GM21786 (cell line): ENCODE data around the gene FSD1.
A peak's percentile ranks its signal among the peaks of the same experiment; 100 is the strongest.

Experiments
- ATAC-seq: cut with Tn5 transposase; IDR thresholded peaks from one replicate; pipeline ENCODE4 v1.9.1; 2021; ENCODE audit not compliant: unreplicated experiment

FSD1 gene

DNA sequence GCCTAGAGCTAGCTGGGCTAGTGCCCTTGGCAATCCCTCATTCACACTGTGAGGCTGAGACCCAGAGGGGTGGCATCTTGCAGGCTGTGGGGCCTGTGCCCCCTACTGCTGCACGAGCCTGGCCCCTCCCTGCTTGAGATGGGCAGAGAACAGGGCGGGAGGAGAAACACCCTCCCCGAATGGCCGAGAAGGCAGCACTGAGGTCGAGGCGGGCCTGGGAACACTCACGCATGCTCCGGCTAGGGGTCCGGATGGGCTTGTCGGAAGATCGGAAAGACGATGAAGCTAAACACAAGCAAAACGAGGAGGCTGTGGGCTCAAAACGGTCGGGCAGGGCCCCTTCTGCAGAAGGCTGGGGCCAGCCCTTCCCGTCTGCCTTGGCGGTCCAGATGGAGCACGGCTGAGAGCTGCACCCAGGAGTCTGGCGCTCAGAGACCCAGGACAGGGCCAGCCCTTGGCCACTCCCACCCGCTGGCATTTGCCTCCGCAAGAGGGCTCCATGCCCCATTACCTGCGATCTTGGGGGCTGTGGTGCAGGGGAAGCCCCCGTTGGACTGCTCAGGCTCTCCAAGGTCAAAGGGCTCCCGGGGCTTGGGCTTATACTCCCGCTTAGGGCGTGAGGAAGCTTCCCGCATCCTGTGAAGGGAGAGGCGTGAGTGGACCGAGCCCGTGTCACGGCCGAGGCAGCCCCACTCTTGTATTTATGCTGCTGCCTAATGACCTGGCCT lies 57.9 kb downstream of the FSD1 start:
- ATAC-seq, result no peak

DNA sequence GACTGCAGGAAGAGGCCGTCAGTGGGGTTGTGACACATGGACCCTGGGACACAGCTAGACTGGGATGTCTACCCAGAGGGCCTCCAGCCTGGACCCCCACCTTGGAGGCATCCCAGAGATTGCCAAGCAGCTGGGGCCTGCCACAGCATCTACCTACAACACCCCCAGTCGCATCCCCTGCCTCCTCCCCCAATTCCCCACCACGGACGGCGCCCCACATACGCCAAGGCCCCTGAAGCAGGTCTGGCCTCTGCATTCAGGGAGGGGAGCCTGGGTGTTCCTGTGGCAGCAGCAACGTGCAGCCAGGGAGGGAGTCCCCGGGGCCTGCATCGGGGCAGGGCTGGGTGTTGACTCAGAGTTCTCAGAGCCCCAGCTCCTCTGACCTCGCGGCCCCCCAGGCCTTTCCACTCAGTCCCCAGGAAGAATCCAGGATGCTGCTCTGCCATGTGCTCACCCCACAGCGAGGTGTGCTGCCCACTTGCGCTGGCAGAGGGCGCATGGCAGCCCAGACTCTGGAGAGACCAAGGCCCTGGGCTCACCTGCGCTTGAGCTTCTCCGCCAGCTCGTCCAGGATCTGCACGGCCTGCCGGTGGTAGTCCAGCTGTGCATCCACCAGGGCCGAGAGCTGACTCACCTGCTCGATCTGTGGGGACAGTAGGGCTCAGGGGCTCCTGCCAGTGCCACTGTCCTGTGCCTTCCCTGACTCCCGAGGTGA lies 58.6 kb downstream of the FSD1 start:
- no peak for ATAC-seq

DNA sequence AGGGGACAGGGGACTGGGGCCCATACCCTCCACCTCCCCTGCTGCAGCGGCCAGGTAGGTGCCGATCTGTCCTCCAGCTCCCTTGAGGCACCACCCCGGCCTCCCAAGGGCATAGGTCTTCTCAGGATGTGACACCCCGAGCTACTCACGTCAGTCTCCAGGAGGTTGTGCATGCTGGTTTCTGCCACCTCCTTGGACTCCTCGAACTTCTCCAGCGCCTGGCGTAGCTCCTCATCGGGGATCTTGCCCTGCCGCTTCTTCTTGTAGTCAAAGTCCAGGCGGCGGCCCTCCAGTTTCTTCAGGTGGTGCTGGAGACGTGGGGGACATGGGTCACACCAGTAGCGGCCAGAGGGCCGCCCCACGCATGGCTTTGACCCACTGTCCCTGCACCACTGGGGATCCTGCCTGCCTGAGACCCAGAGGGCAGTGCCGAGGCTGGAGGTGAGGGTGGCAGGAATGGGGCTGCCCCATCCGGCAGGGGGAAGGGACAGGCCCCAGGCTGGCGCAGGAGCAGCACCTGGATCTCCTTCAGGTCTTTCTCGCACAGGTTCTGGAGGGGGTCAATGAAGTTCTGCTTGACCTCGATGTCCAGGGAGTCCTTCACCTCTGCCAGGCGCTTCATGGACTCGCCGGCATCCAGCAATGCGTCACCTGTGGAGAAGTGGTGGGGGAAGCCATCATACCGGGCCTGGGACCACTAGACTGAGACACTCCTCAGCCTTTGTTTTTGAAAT lies 59.3 kb downstream of the FSD1 start:
- ATAC-seq, result no peak

GRCh38 chr19:4365341-4365740 lies 60.9 kb downstream of the FSD1 start:
- ATAC-seq, result no peak

DNA sequence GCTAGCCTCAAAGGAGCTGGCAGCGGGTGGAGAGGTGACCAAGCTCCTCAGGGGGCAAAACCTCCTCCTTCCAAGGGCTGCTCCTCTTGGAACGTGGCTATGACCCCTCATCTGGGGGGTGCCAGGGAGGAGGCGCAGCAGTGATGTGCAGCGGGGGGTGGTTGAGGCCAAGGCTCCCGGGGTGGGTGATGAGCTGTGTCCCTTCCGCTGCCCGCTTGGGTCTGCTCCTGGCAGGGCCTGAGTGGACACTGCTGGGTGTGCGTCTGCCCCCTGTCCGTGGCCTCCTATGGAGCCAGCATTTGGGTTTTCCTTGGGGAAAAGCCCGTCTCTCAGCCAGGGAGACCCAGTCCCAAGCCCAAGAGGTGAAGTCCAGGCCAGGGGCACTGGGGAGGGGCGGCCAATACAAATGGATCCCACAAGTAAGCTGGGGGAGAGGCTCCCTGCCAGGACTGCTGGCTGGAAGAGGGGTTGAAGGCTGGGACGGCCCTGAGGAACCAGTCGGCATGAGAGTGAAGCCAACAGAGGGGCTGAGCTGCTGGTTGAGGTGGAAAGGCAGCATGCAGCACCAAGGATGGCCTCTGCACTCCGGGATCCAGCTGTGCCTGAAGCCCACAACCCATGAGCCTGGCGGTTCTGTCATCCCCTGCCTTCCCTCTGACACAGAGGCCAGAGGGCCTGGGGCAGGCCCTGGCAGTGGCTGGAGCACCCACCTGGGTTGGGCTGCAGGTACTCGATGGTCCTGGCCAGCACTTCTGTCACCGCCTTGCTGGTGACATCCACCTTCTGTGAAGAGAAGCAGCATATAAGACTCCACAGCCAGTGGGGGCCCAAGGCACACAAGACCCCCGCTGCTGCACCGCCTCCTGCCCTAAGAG lies 61.6 kb downstream of the FSD1 start:
- ATAC-seq, result no peak

GRCh38 chr19:4366666-4367335 lies 62.4 kb downstream of the FSD1 start:
- ATAC-seq, result no peak

DNA sequence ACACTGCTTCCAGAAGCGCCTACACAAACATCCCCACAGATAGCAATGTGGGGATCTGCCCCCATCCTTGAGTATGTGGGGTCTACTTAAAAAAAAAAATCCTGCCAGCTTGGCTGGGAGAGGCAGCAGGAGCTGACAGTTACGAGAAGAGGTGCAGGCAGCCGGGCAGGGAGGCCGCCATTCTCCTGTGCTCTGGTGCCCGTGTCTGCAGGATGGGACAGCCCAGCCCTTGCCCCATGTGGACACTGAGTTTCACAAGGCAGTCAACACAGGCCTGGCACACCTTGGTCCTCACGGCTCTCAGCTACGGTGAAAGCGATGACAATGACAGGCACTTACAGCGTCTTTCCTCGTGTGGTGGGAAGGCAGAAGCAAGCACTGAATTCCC lies 62.9 kb downstream of the FSD1 start:
- no peak for ATAC-seq

DNA sequence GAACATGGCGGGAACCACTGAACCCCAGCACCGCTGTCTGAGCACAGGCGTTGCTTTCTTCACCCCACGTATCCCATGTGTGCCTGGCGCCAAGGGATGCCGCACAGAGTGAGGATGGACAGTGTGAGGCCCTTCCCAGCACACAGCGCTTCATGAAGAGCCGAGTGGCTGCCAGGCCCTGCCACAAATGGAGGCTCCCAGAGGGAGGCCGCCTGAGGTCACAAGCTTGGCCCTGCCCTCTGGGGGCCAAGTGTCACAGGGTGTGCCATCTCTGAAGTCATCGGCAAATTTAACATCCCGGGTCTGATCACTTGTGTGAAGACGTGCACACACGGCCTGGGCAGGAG lies 63.4 kb downstream of the FSD1 start:
- no peak for ATAC-seq

DNA sequence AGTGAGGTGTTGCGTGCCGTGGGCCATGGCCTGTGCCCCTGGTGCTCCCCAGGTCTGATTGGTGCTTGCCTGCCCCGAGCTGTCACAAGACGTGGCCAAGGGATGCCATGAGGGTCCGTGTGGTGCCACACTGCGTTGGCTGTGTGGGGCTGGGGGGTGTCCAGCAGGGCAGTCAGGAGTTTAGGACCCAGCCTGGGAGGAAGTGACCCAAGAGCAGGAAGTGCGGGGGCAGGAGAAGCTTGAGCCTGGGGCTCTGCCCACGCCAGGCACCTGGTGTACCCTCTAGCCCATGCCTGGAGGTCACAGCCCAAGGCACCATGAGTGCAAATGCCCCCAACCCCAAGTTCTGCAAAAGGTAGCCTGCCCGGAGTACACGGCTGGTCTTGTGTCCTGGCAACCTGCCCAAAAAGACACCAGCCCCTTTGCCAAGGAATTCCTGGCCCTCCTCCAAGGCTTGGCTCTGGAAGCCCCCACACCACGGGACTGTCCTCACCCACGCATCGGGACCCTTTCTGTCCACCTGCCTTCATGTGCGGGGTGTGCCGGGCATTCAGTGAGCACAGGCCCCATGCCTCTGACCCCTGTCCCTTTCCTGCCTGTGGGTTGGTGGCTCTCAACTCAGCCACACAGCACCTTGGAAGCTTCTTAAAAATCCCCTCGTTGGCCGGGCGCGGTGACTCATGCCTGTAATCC lies 63.9 kb downstream of the FSD1 start:
- ATAC-seq, result no peak

DNA sequence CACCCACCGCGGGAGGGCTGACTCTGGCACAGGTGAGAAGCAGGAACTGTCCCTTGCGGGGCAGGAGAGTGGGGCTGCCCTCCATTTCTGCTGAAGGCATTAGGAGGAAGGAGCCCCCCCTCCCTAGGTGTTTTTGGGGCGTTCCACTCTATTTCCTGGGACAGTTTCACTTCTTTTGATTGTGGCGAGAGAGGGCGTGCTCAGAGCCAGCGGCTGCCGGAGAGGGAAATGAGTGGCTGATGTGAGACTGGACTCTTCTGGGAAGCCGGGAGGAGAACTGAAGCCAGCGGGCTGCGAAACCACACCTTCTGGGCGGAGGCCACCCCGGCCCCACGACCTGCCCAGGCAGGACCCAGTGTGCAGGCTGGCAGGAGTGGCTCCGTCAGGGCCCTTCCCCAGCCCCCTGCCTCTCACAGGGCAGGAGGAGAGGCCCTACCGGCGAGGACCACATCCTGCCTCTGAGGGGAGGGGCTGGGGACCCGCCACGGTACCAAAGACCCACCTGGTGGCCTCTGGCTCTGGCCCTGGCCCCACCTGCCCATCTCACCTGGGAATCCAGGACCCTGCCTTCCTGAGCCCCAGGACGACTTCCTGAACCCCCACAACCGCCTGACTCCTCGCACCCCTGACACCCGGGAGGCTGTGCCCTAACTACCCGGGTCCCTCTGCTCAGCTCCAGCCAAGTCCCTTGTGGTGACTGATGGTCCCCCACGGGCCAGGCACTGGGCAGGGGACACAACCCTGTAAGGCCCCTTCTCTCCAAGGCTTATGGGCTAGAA lies 64.9 kb downstream of the FSD1 start:
- peak; percentile 56 for ATAC-seq

GRCh38 chr19:4369888-4370260 lies 65.5 kb downstream of the FSD1 start:
- no peak for ATAC-seq

DNA sequence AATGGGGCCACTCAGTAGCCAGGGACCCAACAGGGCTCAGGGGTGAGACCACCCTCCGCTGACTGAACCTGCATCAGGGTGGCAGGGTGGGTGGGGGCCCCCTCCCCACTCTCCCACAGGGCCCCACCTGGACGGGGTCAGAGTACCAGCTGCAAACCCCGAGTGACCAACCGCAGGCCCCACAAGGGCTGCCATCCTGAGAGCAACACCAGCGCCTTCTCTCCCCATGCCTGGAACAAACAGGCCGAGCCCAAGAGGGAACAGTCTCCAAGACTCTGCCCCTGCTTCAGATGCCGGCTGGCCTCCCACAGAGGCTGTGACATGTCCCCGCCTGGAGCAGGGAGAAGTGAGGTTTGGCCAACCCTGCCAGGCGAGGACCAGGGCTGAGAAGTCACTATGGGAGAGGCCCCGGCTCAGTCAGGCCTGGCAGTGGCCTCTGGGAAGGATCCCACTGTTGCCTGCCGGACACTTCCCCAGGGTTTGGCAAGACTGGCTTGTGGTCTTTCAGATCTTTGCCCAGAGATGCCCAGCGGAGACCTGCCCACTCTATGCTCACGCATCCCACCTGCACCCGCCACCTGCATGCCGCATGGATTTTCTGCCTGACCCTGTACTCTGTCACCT lies 66.1 kb downstream of the FSD1 start:
- no peak for ATAC-seq

GRCh38 chr19:4371247-4372164 lies 67.1 kb downstream of the FSD1 start:
- no peak for ATAC-seq

DNA sequence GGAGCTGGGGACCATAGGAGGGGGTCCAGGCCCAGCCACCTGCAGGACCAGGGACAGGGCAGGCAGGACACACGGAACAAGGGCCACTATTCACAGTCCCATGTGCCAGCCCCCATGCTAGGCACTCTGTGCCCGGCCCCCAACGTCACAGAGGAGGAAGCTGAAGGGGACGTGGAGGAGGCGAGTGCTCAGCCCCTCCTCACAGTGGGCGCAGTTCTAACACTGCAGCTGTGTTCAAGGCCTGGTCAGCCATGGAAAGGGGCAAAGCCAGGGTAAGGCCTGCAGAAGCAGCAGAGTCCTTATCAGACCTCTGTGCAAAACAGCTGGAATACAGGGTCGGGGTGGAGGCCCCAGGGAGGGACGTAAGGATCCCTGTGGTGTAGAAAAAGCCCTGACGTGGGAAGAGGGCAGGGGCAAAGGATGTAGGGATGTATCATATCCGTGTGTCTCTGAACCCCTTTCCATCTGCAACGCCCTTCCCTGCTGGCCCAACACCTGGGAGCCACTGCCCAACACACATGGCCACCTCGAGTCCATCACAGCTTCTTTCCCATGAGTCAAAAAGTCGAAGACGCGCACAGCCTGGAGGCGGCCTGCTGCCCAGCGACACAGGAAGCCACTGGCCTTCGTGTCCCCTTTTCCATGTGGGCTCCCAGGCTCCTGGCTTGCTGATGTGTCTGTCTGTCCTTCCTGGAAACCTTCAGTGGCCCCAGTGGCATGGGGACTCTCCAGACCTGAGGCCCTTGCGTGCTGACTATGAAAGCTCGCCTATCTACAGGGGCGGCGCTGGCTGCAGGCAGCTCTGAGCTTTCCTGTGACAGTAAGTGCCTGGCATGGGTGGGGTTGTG lies 68.0 kb downstream of the FSD1 start:
- ATAC-seq, result no peak

GRCh38 chr19:4373013-4373367 lies 68.6 kb downstream of the FSD1 start:
- no peak for ATAC-seq
